PFSK-1 (cell line): ENCODE measurements around the gene SLC7A6.

Experiments
- FOXP2 ChIP-seq: optimal IDR thresholded peaks from 2 replicates; pipeline ENCODE3; 2011; ENCODE audit warnings: borderline replicate concordance, control low read depth, inconsistent platforms; ENCODE audit not compliant: insufficient read depth; ENCODE audit errors: extremely low read length, extremely low read depth
- POLR2AphosphoS5 ChIP-seq: IDR thresholded peaks from 2 replicates; pipeline ENCODE4 v1.6.1; 2012; ENCODE audit warnings: low read depth, mild to moderate bottlenecking, control low read depth, low read length, moderate library complexity
- SIN3A ChIP-seq: IDR thresholded peaks from 2 replicates; pipeline ENCODE4 v1.6.1; 2012; ENCODE audit warnings: mild to moderate bottlenecking, low read length, moderate library complexity, borderline replicate concordance; ENCODE audit not compliant: insufficient read depth
- TAF1 ChIP-seq: IDR thresholded peaks from 2 replicates; pipeline ENCODE4 v1.6.1; 2012; ENCODE audit warnings: low read length, control low read depth, borderline replicate concordance; ENCODE audit not compliant: insufficient read depth
- TF ChIP-seq, protein P1 (sequence below), 2 experiments: IDR thresholded peaks; 2 replicates each; pipeline versions ENCODE4 v1.6.1 to v1.8.0; 2011 to 2012; ENCODE audit warnings: low read depth in 2 of 2, low read length in 2 of 2, control low read depth in 1 of 2, inconsistent platforms in 1 of 2, mild to moderate bottlenecking in 1 of 2, moderate library complexity in 1 of 2; ENCODE audit not compliant: insufficient read depth in 1 of 2

The SLC7A6 gene

DNA sequence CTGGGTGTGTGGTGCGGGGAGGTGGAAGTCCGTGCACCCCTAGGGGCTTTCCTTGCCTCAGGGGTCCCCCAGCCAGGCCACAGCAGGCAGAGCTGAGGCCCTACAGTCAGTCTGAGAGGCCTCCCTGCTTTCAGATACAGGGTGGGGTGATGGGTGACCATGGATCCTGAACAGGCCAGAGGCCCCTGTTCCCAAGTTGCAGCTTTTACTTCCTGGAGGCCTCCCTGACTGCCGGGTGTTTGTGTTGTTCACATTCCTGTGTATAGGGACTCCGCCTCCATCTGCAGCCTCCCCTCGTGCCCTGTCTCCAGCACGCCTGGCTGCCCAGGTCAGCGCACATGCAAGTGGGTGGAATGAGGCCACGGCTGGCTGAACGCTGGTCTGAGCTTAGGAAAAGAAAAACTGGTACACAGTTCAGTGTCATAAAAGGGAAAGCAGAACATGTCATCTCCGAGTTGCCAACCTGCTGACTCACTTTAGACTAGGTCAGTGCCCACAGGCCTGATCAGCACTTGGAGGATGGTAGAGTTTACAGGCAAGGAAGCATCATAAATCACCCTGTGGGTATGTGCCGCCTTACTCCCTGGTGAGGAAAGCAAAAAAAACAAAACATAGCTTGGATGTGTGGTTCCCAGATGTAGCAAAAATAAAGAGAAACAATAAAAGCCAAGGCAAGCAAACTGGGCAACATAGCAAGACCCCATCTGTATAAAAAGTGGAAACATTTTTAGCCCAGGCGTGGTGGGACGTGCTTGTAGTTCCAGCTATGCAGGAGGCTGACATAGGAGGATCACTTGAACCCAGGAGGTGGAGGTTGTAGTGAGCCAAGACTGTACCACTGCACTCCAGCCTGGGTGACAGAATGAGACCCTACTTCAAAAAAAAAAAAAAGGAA is 6.2 kb upstream of the SLC7A6 start:
- TF ChIP-seq POLR2AphosphoS5 (no peak), FOXP2 (no peak), TAF1 (no peak), SIN3A (no peak)
- TF ChIP-seq, protein P1, sequence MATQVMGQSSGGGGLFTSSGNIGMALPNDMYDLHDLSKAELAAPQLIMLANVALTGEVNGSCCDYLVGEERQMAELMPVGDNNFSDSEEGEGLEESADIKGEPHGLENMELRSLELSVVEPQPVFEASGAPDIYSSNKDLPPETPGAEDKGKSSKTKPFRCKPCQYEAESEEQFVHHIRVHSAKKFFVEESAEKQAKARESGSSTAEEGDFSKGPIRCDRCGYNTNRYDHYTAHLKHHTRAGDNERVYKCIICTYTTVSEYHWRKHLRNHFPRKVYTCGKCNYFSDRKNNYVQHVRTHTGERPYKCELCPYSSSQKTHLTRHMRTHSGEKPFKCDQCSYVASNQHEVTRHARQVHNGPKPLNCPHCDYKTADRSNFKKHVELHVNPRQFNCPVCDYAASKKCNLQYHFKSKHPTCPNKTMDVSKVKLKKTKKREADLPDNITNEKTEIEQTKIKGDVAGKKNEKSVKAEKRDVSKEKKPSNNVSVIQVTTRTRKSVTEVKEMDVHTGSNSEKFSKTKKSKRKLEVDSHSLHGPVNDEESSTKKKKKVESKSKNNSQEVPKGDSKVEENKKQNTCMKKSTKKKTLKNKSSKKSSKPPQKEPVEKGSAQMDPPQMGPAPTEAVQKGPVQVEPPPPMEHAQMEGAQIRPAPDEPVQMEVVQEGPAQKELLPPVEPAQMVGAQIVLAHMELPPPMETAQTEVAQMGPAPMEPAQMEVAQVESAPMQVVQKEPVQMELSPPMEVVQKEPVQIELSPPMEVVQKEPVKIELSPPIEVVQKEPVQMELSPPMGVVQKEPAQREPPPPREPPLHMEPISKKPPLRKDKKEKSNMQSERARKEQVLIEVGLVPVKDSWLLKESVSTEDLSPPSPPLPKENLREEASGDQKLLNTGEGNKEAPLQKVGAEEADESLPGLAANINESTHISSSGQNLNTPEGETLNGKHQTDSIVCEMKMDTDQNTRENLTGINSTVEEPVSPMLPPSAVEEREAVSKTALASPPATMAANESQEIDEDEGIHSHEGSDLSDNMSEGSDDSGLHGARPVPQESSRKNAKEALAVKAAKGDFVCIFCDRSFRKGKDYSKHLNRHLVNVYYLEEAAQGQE (IDR thresholded peaks at IDR 0.05; ENCODE audit: insufficient read depth in 1 of 2, low read depth in 2 of 2, low read length in 2 of 2) = no peak

DNA sequence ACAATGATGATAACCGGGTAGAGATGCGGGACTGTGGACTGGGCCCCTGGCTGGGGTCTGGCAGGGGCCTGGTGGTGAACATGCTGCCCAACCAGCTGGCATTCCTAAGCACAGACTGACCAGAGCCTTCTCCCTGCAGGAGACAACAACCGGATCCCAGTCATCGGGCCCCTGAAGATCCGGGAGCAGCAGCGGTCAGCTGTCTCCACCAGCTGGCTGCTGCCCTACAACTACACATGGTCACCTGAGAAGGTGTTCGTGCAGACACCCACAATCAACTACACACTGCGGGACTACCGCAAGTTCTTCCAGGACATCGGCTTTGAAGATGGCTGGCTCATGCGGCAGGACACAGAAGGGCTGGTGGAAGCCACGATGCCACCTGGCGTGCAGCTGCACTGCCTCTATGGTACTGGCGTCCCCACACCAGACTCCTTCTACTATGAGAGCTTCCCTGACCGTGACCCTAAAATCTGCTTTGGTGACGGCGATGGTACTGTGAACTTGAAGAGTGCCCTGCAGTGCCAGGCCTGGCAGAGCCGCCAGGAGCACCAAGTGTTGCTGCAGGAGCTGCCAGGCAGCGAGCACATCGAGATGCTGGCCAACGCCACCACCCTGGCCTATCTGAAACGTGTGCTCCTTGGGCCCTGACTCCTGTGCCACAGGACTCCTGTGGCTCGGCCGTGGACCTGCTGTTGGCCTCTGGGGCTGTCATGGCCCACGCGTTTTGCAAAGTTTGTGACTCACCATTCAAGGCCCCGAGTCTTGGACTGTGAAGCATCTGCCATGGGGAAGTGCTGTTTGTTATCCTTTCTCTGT is 5.1 kb upstream of the SLC7A6 start:
- TF ChIP-seq, protein P1 (IDR thresholded peaks at IDR 0.05; ENCODE audit: insufficient read depth in 1 of 2, low read depth in 2 of 2, low read length in 2 of 2) = no peak
- TF ChIP-seq SIN3A (no peak), TAF1 (no peak), POLR2AphosphoS5 (no peak)

DNA sequence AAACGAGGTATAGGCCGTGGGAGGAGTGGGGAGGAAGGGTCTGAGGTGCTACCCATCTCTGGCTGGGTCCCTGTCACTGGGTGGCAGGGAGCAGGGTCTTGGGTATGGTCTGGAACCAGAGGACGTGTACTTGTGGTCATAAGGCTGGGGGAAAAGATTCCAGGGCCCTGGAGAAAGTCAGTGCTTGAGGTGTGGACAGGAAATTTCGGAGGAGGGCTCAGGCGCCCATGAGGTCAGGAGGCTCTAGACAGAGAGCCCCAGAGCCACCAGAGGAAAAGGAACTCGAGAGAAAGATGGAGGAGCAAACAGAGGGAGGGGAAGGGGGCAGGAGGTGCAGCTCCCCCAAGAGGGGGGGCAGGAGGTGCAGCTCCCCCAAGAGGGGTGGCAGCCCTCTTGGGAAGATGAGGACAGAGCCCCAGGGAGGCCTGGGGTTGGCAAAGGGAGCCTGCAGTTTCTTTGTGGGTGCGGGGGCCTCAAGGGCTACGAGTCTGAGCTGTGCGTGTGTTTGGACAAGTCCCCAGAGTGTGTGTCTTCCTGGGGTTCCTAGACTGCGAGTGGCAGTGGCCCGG is 683 bp upstream of the SLC7A6 start:
- TF ChIP-seq SIN3A = no peak
- TF ChIP-seq, protein P1 (IDR thresholded peaks at IDR 0.05; ENCODE audit: insufficient read depth in 1 of 2, low read depth in 2 of 2, low read length in 2 of 2) = no peak

DNA sequence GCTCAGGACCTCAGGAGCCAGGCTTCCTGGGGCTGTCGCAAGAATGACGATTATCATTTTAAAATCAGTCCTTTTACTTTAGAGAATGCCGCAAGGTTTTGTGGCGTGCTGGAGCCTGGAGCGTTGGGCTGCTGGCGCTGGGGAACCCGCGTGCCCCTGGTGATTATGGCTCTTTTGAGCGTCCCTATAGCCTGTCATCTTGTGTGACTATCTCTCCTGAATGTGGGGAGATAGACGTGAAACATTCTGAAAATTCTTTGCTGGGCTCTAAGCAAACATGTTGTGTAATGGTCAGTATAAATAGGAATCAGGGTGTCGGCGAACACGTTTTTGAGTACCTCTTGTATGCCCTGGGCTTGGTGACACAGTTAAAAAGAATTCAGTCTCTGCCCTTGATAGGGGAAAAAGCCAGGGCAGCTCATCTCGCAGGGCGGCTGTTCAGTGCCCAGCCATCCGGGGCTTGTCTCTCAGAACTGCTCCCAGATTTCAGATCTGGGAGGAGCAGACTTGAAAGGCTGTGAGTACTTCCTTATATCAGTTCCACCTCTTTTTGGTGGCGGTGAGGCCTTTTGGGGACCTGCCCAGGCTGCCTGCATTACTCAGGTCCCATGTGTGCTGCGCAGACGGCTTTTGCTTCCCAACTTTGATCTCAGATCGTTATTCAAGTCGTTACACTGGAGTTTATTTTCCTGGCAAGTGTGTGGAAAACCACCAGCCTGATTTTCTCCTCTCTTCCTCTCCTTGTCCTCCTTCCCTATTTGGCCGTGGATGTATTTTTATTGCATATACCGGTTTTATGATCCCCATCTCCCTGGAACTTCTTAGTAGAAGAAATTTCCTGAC is 973 bp downstream of the SLC7A6 start:
- TF ChIP-seq, protein P1 (IDR thresholded peaks at IDR 0.05; ENCODE audit: insufficient read depth in 1 of 2, low read depth in 2 of 2, low read length in 2 of 2) = no peak
- TF ChIP-seq POLR2AphosphoS5 (no peak), TAF1 (no peak), FOXP2 (no peak), SIN3A (no peak)
